DMS114 treated with DMSO at 0.1 percent for 48 hours (cell line): ENCODE results near the gene COPS8.

Source experiments
- DNase-seq: peaks from one replicate; lab custom pipeline; 2025; ENCODE audit not compliant: unreplicated experiment; lab: John Stamatoyannopoulos, UW

The COPS8 gene

GRCh38 chr2:237064203-237065070 is 21.3 kb upstream of the COPS8 start:
- no peak for DNase-seq

GRCh38 chr2:237065071-237065377 is 20.7 kb upstream of the COPS8 start:
- no peak for DNase-seq

GRCh38 chr2:237066396-237066795 is 19.3 kb upstream of the COPS8 start:
- DNase-seq, result no peak

- DNase-seq, result no peak
Observed at GRCh38 chr2:237068005-237068576, 17.6 kb upstream of the COPS8 start.

- DNase-seq, result no peak
Observed at GRCh38 chr2:237072067-237072931, 13.4 kb upstream of the COPS8 start.

- no peak for DNase-seq
Observed at GRCh38 chr2:237073552-237073951, 12.1 kb upstream of the COPS8 start.

GRCh38 chr2:237074211-237074993 is 11.3 kb upstream of the COPS8 start:
- DNase-seq, result no peak

DNA sequence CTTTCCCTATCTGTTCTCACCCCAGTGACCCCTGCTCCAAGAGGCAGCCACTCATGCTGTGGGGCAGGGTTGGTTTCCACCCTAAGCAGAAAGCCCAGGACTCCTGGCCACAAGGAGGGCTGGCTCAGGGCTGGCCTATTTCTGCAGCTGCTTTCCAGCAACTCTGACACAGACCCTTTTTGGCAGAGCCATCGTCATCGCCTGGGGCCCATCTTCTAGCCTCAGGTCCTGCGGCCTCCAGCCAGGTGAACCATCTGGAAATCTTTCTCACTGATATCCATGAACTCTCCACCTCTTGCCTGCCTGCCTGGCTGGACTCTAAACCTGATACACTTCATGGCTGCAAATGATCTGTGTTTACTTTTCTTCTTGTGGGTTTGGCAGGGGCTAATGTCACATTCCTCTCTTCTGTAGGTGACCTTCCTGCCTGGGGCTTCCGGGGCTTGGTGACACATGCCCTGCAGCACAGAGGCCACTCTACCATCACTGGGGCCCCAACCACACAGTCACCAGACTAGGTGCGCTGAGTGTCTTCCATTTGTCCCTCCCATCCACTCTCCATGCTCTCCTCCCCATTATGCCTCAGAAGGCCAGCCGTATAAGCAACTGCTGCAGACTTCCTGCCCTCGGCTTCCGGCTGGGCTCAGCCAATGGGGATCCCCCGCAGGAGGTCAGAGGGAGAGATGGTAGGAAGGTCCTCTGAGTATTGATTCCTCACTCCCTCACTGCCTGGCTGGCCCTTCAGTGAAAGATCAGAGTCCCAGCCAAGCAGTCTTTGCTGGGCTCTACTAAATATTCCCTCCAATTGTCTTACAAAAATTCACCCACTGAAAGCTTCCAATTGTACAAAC is 9.7 kb upstream of the COPS8 start:
- DNase-seq, result no peak

DNA sequence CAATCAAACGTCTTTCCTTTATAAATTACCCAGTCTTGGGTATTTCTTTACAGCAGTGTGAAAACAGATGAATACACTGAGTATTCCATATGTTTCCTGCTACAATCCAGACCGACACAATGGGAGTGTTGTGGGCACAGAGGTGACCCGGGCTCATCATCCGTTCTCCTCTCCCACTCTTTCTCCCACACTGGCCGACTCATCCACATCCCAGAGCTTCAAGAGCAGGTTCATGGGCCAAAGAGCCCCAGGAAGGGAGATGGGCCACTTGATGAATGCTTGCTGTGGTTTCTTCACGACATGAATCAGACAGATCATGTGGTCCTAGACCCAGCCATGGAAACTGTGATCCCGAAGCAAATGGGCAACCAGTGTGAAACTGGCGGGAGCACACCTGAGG is 4.1 kb upstream of the COPS8 start:
- no peak for DNase-seq

DNA sequence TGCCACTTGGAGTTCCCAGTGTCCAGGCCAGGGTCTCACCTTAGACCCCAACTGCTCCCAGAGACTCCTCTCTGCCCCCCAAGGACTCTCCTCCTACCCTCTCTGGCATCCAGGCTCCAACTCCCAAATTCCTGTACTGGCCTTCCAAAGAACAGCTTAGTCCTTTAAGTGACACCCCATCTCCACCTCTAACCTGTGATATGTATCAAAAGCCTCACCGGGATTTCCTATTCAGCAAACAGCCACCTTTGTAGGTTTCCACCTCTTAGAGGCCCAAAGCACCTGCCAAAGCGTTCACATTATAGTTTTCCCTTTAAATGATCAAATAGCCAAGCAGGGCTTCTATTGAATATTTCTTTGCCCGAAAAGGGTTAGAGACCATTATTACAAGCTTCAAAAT is 2.7 kb upstream of the COPS8 start:
- no peak for DNase-seq

DNA sequence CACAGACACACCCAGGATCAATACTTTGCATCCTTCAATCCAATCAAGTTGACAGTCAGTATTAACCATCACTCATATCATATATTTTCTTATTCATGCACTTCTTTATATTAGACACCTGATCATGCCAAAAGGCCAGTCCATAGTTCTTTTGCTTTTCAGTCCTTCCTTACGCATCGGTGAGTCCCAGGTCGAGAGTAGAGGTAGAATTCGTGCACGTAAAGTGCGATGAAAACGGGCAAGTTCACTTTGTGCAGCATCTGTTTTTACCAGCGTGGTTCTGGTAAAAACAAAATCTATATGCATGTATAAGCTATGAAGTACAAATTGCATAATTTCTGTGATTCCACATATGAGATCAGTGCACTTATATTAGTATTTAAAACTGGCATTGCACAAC is 1.2 kb upstream of the COPS8 start:
- DNase-seq, result no peak

DNA sequence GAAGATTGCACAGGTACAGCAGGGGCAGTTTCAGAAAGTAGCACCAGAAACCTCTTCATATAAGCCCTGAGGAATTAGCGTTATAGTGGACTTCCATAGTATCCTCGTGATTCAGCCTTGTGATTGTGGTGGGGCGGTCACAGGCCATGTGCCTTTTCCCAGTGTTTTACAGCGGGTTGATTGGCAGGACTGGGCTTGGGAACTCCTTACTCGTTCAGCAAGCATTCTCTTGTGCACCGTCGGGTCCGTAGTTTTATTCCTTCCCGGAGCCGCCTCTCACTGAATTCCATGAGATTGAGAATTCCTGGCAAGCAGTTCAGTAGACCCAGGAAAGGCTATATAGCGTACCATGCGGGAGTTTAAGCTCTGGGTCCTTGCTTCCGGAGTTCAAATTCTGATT is 5.2 kb downstream of the COPS8 start:
- DNase-seq, result no peak

DNA sequence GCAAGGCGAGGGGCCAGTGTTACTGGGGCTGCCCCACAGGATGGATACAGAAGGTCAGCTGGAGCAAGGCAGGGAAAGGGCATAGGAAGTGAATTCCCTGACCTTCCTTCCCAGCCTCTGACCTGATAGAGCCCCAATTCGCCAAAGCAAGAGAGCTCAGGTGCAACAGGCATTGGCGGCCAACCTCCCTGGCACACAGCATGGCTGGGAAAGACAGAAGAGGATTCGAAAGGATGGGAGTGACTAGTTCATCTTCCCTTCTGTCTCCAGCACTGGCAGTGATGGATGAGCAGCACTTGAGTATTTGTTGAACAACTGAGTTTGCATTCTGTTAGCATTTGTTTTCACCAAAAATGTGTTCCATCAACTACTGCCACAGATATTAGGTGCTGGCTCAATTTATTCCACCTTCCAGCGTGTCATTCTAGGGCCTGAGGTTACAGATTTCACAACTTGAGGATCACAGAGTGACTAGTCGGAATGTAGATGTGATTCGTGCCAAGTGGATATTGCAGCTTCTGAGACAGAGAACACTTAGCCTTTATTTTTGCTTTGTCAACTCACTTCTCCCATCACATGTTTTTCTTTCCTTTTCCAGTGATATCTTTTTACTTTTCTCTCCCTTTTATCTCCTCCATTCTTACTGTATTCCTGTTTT is 6.2 kb downstream of the COPS8 start:
- DNase-seq, result no peak

GRCh38 chr2:237092506-237092905 is 6.8 kb downstream of the COPS8 start:
- DNase-seq, result no peak

DNA sequence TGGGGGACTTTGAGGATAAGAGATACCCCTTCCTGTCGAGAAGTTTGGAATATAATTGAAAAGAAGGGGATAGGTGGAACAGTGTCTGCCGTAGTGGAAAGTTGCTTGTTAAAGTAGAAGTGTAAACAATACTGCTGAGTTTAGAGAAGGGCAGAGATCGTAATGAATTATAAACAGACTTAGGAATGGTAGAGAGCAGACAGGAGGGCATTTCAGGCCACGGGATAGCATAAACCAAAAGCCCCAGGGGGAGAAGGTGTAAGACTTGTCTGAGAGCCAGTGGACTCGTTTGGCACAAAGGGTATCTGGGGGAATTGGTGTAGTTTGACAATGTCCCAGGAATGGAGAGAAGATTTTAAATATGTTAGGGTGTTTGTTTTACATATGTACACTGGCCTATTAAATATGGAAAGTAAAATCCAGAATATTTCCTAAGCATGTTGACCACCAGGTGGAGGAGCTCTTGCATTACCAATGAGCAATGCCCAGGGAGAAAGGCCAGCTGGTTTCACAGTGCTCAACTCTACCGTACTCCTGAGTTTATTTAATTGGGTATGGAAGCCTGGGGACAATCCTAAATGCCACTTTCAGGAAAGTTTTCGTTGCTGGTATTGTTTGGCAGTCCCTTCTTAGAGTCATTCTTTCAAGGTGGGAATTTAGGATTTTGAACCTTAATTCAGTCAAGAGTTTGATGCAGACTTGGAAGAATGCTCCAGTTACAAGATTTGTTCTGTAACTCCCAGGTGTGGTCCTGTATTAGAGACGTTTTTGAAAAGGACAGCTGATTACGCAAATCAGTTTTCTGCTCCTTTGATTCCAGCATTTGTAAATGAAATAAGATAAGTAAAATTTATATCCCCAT is 7.5 kb downstream of the COPS8 start:
- peak; percentile 4 for DNase-seq

GRCh38 chr2:237096201-237096600 is 10.5 kb downstream of the COPS8 start:
- no peak for DNase-seq

GRCh38 chr2:237096911-237097310 is 11.2 kb downstream of the COPS8 start:
- no peak for DNase-seq

GRCh38 chr2:237097326-237097910 is 11.7 kb downstream of the COPS8 start:
- DNase-seq, result no peak
